Suppressor macrophage (primary cell): ENCODE data around the gene CACNA2D1.
"Not testable (repeated sequence)": the region's sequence is repeated elsewhere in the genome, so short reads cannot be mapped to it uniquely, and the experiment has no call there.

Experiments used
- DNase-seq, 4 experiments: peaks; one replicate each; pipeline ENCODE4 v3.0.0-alpha.2; 2020 to 2022

CACNA2D1 gene

DNA sequence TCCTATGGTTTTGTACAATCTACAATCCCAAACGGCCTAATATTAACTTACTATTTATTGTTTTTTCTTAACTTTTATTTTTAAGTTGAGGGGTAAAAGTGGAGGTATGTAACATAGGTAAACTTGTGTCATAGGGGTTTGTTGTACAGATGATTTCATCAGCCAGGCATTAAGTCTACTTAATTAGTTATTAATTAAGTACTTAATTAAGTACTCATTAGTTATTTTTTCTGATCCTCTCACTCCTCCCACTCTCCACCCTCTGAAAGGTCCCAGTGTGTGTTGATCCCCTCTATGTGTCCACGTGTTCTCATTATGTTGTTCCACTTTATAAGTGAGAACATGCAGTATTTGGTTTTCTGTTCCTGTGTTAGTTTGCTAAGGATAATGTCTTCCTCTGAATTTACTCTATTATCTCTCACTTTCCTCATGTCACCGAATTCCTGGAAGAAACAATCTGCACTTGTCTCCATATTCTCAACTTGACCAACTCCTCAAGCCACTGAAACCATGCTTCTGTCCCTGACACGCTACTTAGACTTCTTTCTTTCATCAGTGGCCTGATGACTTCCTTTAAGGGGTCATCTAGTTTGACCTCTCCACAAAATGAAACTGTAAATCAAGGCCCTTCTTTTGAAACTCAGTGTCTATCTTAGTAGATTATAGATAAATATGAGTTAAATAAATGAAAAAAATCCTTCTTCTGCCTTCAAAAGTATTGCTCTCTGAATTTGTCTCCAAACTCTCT is 9.1 kb downstream of the CACNA2D1 start:
- no peak for DNase-seq

DNA sequence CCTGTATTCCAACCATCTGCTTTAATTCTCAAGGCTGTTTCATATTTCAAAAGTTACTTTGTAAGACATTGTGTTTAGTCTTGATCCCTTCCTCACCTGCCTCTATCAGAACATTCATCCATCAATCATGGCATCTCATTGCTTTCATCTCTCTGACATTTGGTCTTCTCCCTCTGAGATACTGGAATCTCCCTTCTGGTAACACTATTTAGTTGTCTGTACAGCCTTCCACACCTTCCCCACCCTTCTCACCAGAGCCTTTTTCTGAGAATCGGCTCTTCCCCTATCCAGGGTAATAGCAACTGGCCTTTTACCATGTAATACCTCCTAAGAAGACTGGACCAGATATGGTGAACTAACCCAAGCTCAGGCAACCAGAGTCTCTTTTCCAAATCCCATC is 10.1 kb downstream of the CACNA2D1 start:
- DNase-seq, result no peak

DNA sequence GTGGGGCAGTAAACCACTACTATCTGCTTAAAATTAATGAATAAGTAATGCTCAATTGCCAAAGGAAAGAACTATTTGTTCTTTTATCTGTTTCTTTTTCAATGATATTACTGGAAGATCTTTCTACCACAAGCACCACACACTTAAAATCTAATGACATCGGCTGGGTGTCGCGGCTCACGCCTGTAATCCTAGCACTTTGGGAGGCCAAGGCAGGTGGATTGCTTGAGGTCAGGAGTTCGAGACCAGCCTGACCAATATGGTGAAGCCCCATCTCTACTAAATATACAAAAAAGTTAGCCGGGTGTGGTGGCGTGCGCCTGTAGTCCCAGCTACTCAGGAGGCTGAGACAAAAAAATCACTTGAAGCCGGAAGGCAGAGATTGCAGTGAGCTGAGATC is 10.8 kb downstream of the CACNA2D1 start:
- not testable (repeated sequence) for DNase-seq

DNA sequence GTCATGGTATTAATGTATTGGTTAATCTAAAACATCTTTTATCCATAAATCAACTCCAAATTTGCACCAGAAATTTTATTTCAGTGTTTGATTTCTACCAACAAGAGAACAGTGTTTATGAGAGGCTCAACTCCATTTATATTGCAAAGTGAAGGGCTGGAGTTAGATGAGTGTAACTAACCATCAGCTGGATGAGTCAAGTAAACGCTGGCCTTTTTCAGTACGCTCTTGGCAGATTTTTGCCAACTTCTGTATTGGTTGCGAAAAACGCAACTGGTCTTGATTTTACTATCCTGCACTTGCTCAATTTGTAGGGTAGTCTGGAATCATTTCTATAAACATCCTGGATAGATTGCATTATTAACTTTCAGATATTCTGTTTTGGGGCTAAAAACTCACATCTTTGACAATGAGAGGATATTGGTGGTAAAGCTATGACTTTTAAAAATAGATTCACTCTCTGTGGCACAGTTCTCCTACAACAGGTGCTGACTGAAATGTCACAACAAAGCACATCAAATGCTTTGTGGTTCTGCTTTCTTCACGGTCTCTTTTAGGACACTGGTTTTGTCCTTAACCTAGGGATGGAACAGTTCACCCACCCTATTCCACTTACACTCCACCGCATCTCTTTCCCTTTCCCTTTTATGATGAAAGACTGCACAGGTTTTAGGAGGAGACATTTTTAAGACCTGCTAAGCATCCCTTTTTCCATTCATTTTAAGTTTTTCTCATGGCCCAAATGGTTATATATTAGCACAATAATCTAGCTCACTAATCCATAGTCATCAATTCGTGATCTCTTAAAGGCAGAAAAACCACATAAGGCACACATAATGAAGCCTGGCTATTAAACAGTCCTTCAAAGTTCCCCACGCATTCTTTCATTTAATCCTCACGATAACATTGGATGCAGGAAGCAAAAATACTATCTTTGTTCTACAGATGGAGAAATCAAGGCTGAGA is 12.8 kb downstream of the CACNA2D1 start:
- DNase-seq, result no peak

DNA sequence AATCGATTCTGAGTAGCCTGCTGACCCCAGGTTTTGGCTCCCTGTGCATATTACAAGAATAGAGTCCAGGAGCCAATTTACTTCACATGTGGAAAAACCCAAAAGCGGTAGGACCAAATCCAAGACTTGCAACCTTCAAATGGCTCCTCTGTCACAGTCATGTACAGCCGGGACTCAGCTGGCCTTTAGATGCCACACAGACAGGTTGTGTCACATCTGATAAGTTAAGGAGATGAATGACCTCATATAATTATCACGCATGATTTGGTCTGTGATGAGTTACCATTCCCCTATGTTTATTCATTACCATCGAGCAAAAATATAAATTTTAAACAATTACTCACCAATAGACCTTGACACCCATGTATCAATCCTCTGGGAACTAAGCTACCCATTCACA is 14.2 kb downstream of the CACNA2D1 start:
- DNase-seq, result no peak

DNA sequence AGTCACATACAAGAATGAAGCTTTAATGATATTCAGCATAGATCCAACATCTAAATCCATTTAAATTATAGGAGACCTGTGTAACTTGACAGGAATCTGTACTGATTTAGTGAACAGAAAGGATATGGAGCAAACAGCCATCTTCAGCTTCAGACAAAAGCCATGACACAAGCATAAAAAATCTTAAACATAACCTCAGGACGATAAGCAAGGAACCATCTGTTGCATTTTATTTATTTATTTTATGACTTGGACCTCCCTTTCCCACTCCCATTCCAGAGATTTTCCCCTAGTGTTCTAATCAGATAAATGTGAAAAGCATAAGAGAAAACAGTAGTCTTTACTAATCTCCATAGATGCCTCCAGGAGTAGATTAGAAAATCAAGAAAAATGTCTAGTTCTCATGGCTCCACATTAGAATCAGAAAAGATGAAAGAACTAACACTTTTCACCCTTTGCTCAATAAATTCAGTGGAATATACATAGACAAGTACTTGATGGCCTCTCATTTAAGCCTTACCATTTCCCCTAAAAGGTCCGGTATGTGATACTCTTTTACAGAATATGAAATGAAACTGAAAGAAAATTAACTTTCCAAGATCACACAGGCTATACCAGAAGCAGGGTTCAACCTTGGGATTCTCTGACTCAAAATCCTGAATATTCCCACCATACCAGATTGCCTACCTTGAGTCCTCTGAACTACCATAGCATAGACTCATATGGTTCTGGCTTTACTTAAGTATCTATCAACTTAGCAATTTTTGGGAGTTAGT is 15.2 kb downstream of the CACNA2D1 start:
- no peak for DNase-seq

DNA sequence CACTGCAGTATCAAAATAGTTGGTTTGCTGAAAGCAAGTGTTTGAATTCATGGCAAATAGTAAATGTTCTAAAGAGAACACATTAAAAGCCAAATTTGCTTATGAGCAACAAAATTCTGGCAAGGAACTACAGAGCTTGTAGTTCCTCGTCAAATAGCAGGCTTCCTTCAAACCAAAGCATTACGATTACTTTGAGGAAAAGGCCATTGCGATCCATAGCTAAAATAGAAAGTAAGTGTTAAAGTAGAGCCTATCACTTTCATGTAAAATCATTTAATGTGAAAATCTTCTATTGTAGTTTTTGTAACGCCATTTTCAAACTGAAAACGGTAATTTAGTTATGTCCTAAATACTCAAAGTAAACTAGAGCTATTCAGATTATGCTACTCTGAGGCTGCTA is 20.1 kb downstream of the CACNA2D1 start:
- DNase-seq, result no peak

DNA sequence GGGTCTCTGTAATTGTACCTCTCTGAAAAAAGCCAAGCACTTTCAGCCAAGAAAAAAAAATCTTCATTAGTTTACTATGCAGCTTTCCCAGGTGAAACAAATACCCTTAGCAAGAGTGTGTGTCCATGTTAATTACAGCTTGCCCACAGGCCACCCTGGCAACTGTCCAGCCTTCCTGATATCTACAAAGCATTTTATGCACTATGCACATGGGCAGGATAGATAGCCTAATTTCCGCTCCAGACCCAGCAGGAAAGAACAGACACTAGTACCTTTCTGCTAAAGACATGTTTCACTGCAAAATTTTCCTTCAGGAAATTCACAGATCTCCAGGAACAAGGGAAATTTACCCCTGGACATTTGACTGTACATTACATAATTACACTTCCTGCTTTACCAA is 24.4 kb downstream of the CACNA2D1 start:
- no peak for DNase-seq

DNA sequence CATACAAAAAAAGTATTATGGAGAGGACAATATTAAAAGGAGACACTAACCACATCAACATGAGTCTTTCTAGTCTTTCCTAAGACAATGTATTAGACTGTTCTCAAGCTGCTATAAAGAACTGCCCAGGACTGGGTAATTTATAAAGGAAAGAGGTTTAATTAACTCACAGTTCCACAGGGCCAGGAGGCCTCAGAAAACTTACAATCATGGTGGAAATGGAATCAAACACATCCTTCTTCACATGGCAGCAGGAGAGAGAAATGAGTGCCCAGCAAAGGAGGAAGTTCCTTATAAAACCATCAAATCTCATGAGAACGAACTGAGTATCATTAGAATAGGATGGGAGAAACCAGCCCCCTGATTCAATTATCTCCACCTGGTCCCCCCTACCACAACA is 25.7 kb downstream of the CACNA2D1 start:
- DNase-seq, result no peak

DNA sequence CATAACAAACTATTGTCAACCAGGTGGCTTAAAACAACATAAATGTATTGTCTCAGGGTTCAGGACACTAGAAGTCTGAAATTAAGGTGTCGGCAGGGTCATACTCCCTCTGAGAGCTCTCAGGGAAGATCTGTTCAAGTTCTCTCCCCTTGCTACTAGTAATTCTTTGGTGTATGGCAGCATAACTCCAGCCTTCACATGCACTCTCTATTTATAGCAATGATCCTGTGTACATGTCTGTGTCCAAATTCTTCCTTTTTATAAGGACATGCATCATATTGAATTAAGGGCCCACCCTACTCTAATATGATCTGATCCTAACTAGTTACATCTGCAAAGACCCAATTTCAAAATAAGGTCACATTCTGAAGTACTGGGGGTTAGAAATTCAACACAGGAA is 27.2 kb downstream of the CACNA2D1 start:
- no peak for DNase-seq

DNA sequence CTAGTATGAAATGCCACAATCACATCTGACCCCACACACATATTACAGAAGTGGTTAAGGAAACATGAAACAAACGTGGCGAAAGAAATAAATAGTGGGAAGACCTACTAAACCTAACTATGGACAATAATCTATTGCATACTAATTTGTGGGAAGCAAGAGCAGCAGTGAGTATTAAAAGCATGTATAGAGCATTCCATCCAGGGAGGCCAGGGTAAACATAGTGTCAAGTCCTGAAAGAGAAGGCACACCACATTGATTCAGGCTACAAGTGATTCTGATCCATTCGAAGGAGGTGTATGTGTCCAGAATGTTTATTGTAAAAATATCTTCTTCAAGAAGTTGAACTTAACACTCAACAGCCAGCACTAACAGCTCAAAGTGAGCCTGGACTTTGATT is 29.2 kb downstream of the CACNA2D1 start:
- DNase-seq, result no peak

DNA sequence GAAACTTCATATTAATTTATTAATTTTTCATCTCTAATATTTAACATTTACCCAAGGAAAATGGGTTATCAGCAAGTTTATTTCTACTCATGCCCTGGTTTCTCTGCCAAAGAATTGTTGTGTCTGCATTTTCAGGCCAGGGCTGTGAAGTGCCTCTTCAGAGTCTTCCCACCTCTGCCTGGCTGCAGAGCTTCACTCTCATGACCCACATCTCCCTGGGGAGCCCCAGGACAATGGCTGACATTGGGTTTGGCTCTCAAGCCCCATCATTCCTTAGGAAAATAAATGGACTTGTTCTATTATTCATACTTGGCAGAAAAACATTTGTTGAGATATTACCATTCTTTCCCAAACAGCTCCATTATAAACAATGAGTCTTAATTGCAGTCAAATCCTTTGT is 30.3 kb downstream of the CACNA2D1 start:
- no peak for DNase-seq

DNA sequence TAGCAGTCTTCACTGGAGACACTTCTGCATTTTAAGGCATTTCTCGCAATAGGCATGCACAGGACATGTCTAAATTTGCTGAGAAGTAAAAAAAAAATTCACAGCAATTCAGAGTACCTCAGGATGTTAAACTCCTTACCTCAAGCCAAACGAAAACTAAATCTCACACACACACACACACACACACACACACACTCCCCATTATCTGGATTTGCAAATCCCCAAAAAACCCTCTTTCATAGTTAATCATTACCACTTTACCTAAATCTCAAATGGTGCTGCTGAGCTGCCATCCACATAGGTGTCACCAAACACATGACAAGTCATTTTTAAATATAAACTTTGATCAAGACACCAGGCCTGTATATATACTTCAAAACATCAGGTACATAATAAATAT is 31.8 kb downstream of the CACNA2D1 start:
- no peak for DNase-seq

DNA sequence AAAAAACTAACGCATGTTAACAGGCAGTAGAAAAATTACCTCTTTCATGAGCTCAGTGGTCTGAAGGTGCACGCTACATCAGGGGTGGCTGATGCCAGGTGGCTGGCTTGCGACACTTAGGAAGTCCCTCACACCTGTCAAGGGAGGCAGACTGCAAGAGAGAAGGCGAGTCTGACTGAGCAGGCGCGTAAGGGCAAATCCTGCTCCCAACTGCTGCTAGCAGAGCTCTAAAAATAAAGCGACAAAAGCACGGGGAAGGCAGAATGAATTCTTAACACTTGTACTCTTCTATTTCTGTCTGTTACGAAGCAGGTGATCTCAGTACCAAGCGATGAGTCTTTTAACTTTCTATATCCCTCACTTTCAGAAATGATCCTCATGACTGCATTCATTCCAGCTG is 33.1 kb downstream of the CACNA2D1 start:
- no peak for DNase-seq

DNA sequence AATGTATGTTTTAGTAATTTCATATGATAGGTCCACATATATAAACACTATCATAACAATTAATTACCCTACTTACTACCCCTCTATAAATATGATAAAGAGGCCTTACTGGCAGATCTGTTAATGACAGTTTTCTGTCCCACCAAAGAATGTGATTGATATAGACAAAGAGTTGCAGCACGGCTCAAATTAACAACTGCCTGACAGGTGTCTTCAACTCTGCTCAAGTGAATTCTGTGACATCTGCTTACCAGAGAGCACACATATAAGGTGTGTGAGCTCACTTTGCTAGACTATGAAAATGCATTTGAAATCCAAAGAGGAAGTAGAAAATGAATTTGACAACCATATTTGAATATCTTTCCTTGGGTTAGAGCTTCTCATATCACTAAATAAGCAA is 36.6 kb downstream of the CACNA2D1 start:
- DNase-seq, result no peak

DNA sequence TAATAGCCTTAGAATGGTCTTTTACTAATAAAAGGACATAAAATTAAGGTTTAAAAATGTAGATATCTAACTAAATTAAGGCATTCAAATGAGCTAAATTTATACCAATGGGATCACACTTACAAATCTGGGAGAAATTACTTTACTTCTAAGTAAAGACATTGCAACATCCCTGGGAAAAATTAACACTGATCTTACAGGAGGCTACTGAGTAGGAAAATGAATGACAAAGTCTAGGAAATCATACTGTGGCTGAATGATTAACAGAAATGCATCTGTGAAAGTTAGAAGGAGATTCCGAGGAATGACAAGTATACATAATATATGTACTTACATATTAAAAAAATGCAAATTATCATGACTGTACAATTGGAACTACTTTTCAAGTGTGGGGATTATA is 38.3 kb downstream of the CACNA2D1 start:
- no peak for DNase-seq

DNA sequence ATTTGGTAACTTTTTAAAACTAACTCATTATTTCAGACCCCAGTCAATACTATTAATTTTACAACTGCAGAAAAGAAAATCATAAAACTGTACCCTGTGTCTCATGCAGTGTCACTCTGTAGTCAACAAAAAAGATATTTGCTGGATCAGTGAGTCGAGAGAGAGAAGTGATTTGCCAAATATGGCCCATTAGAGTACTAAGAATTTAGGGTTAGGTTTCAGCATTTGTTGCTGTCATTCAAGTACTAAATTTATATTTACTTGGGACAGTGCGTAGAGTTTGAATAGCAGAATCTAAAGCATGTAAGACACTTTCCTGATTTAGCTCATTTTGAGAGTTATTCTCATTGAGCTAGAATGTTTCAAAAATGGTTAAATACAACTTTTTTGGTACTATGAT is 38.9 kb downstream of the CACNA2D1 start:
- DNase-seq, result no peak

DNA sequence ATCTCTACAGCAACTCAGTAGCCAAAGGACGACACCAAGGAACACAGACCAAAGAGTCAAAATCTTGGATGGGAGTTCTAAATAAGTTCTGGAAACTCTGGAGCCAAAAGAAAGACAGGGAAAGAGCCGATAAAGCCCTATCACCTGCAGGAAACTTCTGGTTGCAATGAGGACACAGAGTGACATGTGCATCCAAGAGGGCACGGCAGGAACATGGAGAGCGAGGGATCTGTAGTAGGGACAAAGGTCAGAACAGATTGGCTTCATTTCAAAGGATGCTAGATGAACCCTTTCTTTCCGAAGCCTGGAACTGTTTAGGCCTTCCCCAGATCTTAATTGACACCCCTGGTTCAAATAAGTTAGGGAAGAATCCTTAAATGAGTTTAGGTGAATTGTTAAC is 39.5 kb downstream of the CACNA2D1 start:
- DNase-seq, result no peak

DNA sequence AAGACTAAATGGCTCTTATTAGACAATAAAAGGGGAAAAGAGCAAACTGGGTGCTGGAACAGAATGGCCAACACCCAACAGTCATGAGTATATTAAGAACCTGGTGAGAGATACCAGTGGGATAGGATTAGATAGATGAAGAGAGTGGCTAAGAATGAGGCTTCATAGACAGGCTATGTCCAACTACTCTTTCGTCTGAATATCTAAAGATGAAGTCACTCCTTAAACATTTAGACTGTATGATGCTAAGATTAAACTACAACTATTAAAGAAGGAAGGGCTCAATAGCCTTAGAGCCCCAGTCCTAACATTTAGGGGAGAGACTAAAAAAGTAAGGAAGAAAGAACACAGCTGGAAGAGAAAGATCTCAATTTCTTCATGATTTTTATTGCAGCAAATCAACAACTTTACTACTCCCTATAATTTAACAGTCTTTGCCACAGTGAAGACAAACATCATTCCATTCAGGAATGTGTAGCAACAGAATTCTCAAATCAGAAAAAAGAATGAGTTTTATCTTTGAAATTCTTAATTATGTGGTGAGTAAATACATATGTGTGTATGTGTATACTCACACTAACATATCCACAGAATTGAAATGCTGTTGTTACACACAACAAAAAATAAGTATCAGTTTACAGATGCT is 45.6 kb downstream of the CACNA2D1 start:
- DNase-seq, result no peak

DNA sequence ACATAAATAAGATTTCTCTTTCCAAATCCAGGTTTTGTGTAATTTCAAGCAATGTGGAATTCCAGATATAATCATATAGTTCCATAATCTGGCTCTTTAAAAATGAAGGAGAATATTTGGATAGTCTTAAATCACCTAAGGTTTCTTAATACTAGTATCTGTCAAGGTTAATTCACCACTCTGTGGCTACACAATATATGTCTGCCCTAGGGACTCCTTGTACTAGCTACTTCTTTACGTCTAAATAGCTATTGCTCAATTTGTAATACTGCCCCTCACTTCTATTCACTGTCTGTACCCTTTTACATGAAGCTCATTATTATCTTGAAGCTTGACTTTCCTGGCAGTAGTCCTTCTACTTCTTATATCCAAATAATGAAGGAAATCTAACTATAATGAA is 47.2 kb downstream of the CACNA2D1 start:
- DNase-seq, result no peak

DNA sequence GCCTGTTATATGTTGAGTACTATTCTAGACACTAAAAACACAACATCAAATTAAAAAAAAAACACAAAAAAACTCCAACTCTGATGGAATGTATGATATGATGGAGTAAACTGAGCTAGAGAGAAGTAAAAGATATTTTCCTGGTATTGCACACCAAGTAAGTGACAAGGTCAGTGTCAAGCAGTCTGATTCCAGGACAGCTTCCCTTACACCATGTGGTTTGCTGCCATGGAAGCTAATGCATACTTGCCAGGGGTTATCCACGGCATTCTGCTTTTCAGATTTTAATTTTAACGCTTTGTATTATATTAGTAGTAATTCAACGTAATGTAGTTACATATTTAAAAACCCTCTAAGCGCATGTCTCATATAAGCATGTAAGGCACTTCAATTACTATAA is 48.4 kb downstream of the CACNA2D1 start:
- DNase-seq, result no peak

DNA sequence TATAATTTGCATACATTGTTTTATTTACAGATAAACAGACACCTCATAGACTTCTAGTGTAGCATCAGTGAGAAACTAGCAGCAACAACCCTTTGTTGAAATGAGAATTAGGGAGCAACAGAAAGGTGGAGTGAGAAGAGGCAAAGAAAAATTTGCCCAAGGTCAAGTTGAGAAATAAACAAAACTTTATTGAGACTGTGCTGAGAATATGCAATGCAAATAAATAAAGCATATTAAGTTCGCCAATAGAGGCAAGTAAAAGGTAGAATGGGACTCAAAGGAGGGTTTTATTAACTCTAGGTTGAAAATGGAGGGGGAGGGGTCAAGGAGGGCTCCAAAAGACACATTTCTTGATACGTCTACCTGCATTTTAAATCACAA is 49.7 kb downstream of the CACNA2D1 start:
- DNase-seq, result no peak
